GM12891 (cell line): ENCODE data around the gene SMYD3.

Source experiments
- POLR2A ChIP-seq: IDR thresholded peaks from 2 replicates; pipeline ENCODE4 v1.6.1; 2011; ENCODE audit warnings: low read depth, low read length, control low read depth
- POLR2AphosphoS5 ChIP-seq: IDR thresholded peaks from 2 replicates; pipeline ENCODE4 v1.6.1; 2011; ENCODE audit warnings: low read depth, low read length, control low read depth

GRCh38 chr1:246093230-246093629 is 413.8 kb downstream of the SMYD3 start:
- TF ChIP-seq POLR2A = no peak
- TF ChIP-seq POLR2AphosphoS5 = no peak
